ENCODE data around the gene PEX11G. TPM values are rescaled to one million over a fixed set of nuclear protein-coding genes. Genes with fewer than 3 reads are reported as not detected.
"Not testable (repeated sequence)": the region's sequence is repeated elsewhere in the genome, so short reads cannot be mapped to it uniquely, and the experiment has no call there.

Gene PEX11G
- total RNA-seq, 2 donors from 2014 or later: 2.7 to 4.1 TPM

GRCh38 chr19:7450243-7451223 lies 38.3 kb downstream of the PEX11G start:
- intact Hi-C loops (cut with DNase I): no loop called here
- no peak for DNase-seq (ENCODE audit: low spot score)

DNA sequence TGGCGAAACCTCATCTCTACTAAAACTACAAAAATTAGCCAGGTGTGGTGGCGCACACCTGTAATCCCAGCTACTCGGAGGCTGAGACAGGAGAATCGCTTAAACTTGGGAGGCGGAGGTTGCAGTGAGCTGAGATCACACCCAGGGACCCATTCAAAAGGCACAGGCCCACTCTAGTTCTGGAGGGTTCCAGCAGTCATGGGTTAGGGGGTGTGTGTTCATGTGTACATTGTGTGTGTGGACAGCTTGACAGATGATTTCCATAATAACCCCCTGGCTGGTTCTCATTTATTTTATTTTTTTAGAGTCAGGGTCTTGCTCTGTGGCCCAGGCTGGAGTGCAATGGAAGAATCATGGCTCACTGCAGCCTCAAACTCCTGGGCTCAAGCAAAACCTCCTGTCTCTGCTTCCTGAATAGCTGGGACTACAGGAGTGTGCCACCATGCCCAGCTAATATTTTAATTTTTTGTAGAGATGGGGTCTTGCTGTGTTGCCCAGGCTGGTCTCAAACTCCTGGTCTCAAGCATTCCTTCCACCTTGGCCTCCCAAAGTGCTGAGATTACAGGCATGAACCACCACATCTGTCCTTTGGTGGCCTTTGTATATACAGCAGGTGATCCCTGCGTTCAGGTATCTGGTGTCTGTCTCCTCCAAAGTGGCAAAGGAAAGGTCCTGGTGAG lies 39.3 kb downstream of the PEX11G start:
- intact Hi-C loops (cut with DNase I); DNase-seq (ENCODE audit: low spot score): not testable (repeated sequence)

GRCh38 chr19:7447648-7448047 lies 41.2 kb downstream of the PEX11G start:
- DNase-seq (ENCODE audit: low spot score): no peak
- intact Hi-C loops (cut with DNase I): no loop called here

DNA sequence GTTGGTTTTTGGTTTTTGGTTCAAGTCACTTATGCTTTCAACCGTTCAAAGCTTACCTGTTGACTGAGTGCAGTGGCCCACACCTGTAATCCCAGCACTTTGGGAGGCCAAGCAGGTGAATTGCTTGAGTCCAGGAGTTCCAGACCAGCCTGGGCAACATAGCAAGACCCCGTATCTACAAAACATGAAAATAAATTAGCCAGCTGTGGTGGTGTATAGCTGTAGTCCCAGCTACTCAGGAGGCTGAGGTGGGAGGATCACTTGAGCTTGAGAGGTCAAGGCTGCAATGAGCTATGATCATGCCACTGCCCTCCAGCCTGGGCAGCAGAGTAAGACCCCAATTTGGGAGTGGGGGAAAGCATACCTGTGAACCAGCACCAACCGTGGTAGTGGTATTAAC lies 43.7 kb downstream of the PEX11G start:
- intact Hi-C loops (cut with DNase I): no loop called here
- DNase-seq (ENCODE audit: low spot score): no peak

GRCh38 chr19:7444042-7444441 lies 44.8 kb downstream of the PEX11G start:
- intact Hi-C loops (cut with DNase I): no loop called here
- DNase-seq (ENCODE audit: low spot score): no peak

DNA sequence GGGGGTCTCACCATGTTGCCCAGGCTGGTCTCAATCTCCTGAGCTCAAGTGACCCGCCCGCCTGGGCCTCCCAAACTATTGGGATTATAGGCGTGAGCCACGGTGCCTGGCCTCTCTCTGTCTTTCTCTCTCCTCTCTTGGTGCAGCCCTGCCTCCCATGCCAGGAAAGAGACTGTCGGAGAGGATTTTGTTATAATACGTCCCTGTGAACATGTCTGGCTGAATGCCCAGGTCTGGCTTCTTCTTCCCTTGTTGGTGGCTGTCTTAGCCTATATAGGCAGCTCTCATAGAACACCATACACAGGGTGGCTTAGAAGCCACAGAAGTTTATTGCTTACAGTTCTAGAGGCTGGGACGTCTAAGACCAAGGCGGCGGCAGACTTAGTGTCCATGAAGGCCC lies 46.4 kb downstream of the PEX11G start:
- intact Hi-C loops (cut with DNase I): no loop called here
- DNase-seq (ENCODE audit: low spot score): no peak

DNA sequence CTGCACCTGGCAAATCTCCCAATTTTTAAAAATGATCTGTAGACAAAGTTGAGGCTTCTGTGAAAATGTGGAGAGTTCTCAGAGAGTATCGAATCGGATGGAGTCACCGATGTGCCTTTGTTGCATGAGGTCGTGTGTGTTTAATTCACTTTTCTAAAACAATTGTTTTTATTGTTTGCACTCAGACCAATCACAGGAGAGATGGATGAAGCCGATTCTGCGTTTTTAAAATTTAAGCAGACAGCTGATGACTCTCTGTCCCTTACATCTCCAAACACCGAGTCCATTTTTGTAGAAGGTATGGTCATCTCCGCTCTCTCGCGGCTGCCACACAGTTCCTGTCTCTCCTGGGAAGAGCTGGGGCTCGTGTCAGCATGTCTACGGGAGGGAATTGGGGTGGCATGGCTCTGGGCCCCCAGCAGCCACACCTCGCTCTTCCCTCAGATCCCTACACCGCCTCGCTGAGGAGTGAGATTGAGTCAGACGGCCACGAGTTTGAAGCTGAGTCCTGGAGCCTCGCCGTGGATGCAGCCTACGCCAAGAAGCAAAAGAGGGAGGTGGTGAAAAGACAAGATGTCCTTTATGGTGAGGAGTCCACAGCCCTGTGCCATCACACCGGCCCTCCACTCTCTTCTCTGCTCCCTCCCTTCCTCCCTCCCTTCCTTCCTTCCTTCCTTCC lies 47.2 kb downstream of the PEX11G start:
- intact Hi-C loops (cut with DNase I): no loop called here
- DNase-seq (ENCODE audit: low spot score): no peak

DNA sequence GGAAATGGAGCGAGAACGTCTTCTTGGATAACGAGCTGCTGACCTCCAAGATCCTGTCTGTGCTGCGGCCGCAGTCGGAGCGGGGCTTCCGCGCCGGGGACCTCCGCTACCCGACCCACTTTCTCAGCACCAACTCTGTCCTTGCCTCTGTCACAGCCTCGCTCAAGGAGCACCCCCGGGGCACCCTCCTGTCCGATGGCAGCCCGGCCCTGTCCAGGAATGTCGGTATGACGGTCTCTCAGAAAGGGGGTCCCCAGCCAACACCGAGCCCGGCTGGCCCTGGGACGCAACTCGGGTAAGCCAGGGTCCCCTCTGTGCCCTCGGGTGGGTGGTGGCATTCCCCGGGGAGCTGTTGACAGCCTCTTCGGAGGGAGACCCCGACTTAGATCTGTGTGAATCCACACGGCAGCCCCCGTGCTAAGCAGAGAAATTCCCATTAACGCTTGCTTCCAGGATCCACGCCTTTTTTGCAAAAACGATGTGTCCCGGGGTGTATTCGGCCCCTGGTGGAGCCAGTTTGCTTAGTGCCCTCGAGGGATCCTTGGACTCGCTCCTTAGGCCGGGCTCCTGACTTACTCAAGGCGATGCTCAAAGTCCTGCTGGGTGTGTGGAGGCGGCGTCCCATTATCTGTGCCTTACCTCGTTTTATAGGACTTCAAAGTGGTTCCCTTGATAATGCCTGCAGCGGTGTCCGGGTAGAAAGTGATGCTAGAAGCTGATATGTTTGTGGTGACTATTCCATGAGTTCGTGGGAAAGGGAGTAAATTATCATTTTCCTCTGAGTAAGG lies 48.5 kb downstream of the PEX11G start:
- intact Hi-C loops (cut with DNase I): no loop called here
- DNase-seq (ENCODE audit: low spot score): no peak

GRCh38 chr19:7435586-7435985 lies 53.2 kb downstream of the PEX11G start:
- intact Hi-C loops (cut with DNase I): no loop called here
- DNase-seq (ENCODE audit: low spot score): no peak

DNA sequence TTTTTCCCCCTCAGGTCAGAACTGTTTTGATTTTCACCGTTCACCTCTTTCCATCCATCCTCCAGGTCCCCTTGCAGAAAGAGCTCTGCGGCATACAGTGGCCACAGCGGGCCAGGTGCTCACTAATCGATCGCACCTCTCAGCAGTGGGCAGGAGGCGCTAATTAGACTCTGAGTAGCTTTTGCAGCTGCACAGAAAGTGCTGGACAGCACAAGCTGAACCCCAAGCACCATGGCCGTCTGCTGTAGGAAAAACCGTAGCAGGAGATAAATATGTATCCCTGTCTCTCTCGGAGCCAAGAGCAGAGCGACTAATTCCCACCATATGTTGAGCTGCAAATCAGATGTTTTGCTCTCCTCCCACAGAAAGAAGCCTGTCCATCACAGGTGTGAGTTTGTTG lies 54.4 kb downstream of the PEX11G start:
- no peak for DNase-seq (ENCODE audit: low spot score)
- intact Hi-C loops (cut with DNase I): no loop called here

- DNase-seq (ENCODE audit: low spot score); intact Hi-C loops (cut with DNase I): not testable (repeated sequence)
Observed at GRCh38 chr19:7433456-7433855, 55.4 kb downstream of the PEX11G start.

DNA sequence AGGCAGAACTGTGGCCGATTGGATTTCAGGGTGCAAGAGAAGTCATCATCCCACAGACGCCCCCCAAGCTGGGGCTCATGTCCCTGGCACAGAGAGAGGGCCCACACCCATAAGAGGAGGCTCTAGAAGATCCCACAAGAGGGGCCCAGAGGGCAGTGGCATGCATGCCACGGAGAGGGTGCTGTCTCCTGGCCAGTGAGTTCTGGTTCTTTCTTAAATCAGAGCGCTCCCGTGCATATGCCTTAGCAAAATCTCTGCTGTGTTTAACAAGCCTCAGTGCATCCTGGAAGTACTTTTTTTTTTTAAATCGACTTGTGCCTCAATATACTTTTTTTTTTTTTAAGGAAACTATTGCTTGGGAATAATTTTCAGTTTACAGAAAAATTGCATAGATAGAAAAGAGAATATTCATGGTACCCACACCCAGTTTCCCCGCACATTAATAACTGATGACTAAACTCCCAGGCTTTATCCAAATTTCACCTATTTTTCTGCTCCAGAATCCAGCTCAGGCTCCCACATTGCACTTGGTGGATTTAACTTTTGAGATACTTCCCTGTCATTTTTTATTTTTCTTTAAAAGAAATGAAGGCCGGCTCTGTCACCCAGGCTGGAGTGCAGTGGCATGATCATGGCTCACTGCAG lies 59.1 kb downstream of the PEX11G start:
- DNase-seq (ENCODE audit: low spot score): no peak
- intact Hi-C loops (cut with DNase I): no loop called here

- DNase-seq (ENCODE audit: low spot score): no peak
- intact Hi-C loops (cut with DNase I): no loop called here
Observed at GRCh38 chr19:7428651-7429113, 60.2 kb downstream of the PEX11G start.

- intact Hi-C loops (cut with DNase I): no loop called here
- DNase-seq (ENCODE audit: low spot score): no peak
Observed at GRCh38 chr19:7427944-7428343, 60.9 kb downstream of the PEX11G start.

DNA sequence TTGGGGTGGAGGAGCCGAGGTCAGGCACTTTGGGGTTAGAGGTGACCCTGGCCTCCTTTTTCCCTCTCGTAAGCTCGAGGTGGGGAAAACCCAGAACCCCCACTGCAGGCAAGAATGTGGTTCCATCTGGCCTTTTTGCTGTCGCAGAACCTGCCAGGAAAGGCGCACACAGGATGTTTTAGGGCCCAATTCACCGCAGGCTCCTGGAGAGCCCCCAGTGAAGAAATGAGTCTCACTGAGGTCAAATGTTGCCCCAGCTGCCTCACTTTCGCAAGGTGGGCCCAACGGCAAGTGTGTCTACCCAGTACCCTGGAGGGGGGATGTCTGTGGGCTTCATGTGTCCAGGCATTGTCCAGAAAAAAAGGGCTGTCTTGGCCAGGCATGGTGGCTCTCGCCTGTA lies 61.8 kb downstream of the PEX11G start:
- DNase-seq (ENCODE audit: low spot score): no peak

More for the DNA sequence above, 61.8 kb downstream of the PEX11G start:
- intact Hi-C loops (cut with DNase I): no loop called here

All from posterior vena cava (tissue), 2 donors.